Upper lobe of right lung (tissue), 1 donor: Measurements from ENCODE around the gene CRTC1. TPM values are rescaled to one million over a fixed set of nuclear protein-coding genes. Genes with fewer than 3 reads are reported as not detected.
"Not testable (repeated sequence)": the region's sequence is repeated elsewhere in the genome, so short reads cannot be mapped to it uniquely, and the experiment has no call there.

ENCODE experiments used
- ATAC-seq: fragments of 200-7000 bp; cut with Tn5 transposase; one replicate; pipeline ENCODE4 v1.9.1; 2020; ENCODE audit warnings: mild to moderate bottlenecking, moderate library complexity
- DNase-seq: peaks from one replicate; pipeline ENCODE4 v3.0.0-alpha.2; 2020
- H3K27ac ChIP-seq: fragments of 200-600 bp; one replicate; pipeline ENCODE4 v1.8.0; 2022
- H3K27me3 ChIP-seq: fragments of 200-600 bp; one replicate; pipeline ENCODE4 v1.8.0; 2022; ENCODE audit warnings: mild to moderate bottlenecking
- H3K36me3 ChIP-seq: fragments of 200-600 bp; one replicate; pipeline ENCODE4 v1.8.0; 2022
- H3K4me1 ChIP-seq: fragments of 200-600 bp; one replicate; pipeline ENCODE4 v1.8.0; 2022
- H3K4me3 ChIP-seq: fragments of 200-600 bp; one replicate; pipeline ENCODE4 v1.8.0; 2022; ENCODE audit warnings: mild to moderate bottlenecking
- H3K9me3 ChIP-seq: fragments of 200-600 bp; one replicate; pipeline ENCODE4 v1.8.0; 2022
- intact Hi-C: fragments of 100-400 bp; cut with DNase I; formaldehyde crosslinking; loops from one replicate; pipeline ENCODE4 v1.11.0; 2022
- total RNA-seq: library from RNA; stranded (reverse); fragmentation: NEBNext Ultra II Directional; extraction: Animal tissue kit (Norgen Biotek cat#: 25700); gene quantifications from one replicate; pipeline ENCODE4 v1.2.1, GENCODE V29; 2021
- TF ChIP-seq, protein P1 (sequence below): fragments of 200-600 bp; IDR thresholded peaks from one replicate; pipeline ENCODE4 v1.8.0; 2022; ENCODE audit warnings: antibody characterized with exemption
- donor health status: DM: no; HTN: yes; CAD: no; lungs with severe emphysema.

Gene CRTC1
- total RNA-seq, 1 donor from 2014 or later = 13.8 TPM

DNA sequence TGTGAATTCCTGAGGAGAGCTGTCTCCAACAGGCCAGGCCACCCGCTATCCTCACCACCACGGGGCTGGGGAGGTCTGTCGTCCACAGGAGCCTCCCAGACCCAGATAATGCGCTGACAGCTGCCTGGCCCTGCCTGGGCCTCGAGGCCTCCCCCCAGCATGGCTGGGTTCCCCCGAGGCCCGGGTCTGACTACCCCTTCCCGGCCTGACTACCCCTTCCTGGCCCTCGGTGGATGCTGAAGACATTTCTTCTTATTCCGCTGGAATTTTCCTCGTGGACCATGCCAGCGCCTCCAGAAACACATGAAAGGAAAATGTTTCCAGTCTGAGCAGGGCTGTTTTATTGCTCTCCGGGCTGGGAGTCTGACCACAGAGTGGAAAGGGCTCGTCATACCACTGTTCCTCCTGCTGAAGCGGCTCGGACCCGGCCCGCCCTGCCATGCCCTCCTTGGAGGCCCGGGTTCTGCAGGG is 124.4 kb downstream of the CRTC1 start:
- DNase-seq (no peak), ATAC-seq (no peak)
- Histone ChIP-seq H3K4me1 (peaks cover 10% of the 10 kb centered on the region), H3K9me3 (no peaks in the 10 kb centered on the region), H3K36me3 (no peaks in the 10 kb centered on the region), H3K27me3 (no peaks in the 10 kb centered on the region), H3K4me3 (no peak overlapping the region), H3K27ac (no peak overlapping the region)
- TF ChIP-seq, protein P1, sequence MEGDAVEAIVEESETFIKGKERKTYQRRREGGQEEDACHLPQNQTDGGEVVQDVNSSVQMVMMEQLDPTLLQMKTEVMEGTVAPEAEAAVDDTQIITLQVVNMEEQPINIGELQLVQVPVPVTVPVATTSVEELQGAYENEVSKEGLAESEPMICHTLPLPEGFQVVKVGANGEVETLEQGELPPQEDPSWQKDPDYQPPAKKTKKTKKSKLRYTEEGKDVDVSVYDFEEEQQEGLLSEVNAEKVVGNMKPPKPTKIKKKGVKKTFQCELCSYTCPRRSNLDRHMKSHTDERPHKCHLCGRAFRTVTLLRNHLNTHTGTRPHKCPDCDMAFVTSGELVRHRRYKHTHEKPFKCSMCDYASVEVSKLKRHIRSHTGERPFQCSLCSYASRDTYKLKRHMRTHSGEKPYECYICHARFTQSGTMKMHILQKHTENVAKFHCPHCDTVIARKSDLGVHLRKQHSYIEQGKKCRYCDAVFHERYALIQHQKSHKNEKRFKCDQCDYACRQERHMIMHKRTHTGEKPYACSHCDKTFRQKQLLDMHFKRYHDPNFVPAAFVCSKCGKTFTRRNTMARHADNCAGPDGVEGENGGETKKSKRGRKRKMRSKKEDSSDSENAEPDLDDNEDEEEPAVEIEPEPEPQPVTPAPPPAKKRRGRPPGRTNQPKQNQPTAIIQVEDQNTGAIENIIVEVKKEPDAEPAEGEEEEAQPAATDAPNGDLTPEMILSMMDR = no peak
- intact Hi-C loops = no loop called here

DNA sequence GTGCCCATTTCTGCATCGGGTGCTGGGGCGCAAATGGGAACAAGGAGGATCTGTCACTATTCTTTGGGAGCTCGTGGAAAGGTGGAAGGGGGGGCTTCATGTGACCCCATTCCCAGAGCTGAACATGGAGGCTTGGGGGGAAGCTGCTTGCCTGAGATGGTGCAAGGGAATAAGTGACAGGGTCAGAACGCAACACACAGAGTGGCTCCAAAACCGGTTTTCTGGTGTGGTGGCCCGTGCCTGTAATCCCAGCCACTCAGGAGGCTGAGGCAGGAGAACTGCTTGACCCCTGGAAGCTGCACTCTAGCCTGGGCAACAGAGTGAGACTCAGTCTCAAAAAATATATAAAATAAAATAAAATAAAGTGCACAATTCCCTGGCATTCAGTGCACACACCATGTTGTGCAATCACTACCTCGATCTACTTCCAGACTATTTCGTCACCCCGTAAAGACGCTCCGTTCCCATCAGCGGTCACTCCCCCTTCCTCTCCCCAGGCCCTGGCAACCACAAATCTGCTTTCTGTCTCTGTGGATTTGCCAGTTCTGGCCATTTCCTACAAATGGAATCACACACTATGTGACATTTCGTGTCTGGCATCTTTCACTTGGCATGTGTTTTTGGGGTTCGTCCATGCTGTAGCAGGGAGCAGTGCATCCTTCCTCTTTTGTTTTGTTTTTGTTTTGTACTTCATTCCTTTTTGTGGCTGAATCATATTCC is 125.8 kb downstream of the CRTC1 start:
- Histone ChIP-seq H3K27me3 (no peaks in the 10 kb centered on the region), H3K36me3 (no peaks in the 10 kb centered on the region), H3K27ac (peak overlapping the region; percentile 39), H3K9me3 (no peaks in the 10 kb centered on the region), H3K4me3 (no peak overlapping the region), H3K4me1 (peaks cover 10% of the 10 kb centered on the region)
- intact Hi-C loops = no loop called here
- ATAC-seq (peak; percentile 87), DNase-seq (no peak)
- TF ChIP-seq, protein P1 = no peak

DNA sequence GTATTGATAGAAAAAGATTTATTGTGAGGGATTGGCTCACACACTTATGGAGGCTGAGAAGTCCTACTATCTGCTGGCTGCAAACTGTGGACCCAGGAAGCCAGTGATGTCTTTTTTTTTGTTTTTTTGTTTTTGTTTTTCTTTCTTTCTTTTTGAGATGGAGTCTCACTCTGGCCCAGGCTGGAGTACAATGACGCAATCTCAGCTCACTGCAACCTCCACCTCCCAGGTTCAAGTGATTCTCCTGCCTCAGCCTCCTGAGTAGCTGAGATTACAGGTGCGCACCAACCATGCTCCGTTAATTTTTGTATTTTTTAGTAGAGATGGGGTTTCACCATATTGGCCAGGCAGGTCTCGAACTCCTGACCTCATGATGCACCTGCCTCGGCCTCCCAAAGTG is 128.2 kb downstream of the CRTC1 start:
- ATAC-seq, H3K9me3 ChIP-seq, H3K27me3 ChIP-seq, H3K27ac ChIP-seq, H3K4me3 ChIP-seq, H3K36me3 ChIP-seq, DNase-seq, intact Hi-C loops: not testable (repeated sequence)
- H3K4me1 ChIP-seq = peaks cover 10% of the 10 kb centered on the region

- Histone ChIP-seq H3K4me1 (peaks cover 9% of the 10 kb centered on the region), H3K27ac (no peak overlapping the region), H3K4me3 (no peak overlapping the region), H3K27me3 (no peaks in the 10 kb centered on the region), H3K9me3 (no peaks in the 10 kb centered on the region), H3K36me3 (no peaks in the 10 kb centered on the region)
- ATAC-seq (no peak), DNase-seq (no peak)
- TF ChIP-seq, protein P1 = no peak
- intact Hi-C loops = no loop called here
These were observed 130.6 kb downstream of the CRTC1 start for GRCh38 chr19:18814063-18814462.

DNA sequence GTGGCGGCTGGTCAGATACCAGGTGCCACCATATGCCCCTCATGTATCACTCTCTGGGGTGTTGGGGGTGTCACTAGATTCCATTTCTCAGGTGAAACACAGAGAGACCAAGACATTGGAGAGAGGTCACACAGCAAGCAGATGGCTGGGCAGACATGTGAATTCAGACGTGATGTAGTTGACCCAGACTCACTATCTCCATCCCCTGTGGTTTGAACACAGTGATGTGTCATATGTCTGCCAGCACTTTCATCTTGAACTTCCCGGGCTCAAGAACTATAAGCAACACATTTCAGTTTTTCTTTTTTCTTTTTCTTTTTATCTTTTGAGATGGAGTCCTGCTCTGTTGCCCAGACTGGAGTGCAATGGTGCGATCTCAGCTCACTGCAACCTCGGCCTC is 132.2 kb downstream of the CRTC1 start:
- no peak overlapping the region for H3K4me3 ChIP-seq

DNA sequence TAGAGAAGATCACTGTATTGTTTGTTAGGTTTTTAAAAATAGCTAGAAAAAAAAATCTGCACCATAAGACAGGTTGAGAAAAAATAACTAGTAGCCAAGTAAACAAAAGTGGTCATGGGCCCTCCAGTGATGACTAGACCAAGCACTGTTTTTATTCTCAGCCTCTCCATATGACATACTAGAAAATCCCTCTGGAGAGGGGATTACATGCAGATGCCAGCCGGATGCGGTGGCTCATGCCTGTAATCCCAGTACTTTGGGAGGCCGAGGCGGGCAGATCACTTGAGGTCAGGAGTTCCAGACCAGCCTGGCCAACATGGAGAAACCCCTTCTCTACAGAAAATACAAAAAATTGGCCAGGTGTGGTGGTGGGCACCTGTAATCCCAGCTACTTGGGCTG is 133.2 kb downstream of the CRTC1 start:
- H3K4me1 ChIP-seq, H3K36me3 ChIP-seq, H3K4me3 ChIP-seq, H3K9me3 ChIP-seq, intact Hi-C loops, H3K27me3 ChIP-seq, ATAC-seq, H3K27ac ChIP-seq, DNase-seq: not testable (repeated sequence)

More for the DNA sequence above, 132.2 kb downstream of the CRTC1 start:
- intact Hi-C loops = no loop called here
- DNase-seq = no peak
- TF ChIP-seq, protein P1 = no peak
- Histone ChIP-seq H3K9me3 (no peaks in the 10 kb centered on the region), H3K4me1 (no peaks in the 10 kb centered on the region), H3K27ac (no peak overlapping the region), H3K36me3 (no peaks in the 10 kb centered on the region), H3K27me3 (no peaks in the 10 kb centered on the region)
- ATAC-seq = no peak
